Measurements from ENCODE around the gene FBLN2. TPM values are rescaled to one million over a fixed set of nuclear protein-coding genes. Genes with fewer than 3 reads are reported as not detected.

The FBLN2 gene
- total RNA-seq, 1 experiment from 2014 or later = 0.39 TPM

DNA sequence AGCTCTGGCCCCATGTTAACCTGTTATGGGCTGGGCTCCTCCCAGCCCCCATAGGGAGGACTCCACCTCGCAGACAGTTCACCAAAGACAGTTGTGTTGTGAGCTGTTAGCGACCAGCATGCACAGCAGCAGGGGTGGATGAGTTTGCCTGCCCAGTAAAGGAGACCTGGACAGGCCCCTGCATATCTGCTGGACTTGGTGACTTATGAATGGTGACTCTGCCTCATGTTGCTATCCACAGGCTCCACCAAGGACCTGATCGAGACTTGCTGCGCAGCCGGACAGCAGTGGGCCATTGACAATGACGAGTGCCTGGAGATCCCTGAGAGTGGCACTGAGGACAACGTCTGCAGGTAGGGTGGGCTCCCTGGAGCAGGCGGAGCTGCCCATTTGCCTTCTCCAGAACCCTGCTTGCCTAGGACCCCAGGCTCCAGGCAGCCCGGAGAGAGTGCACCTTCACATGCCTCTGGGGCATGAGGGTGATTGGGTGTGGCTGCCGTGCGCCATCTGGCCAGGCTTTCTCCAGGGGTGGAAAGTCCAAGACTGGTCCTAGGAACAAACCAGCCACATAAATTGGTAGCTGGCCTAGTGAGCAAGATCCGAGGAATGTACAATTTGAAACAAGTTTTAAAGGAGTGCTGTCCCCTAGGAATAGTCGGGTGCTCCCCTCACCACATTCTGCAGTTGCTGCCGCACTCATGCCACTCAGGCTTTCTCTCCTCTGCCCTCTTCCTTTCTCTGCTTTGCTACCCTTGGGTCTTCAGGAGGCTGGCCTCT is 59.1 kb downstream of the FBLN2 start:
- Histone ChIP-seq H3K9me3 (ENCODE audit: control insufficient read depth in 1 of 2, insufficient read depth in 1 of 2, low read depth in 1 of 2, low read length in 2 of 2) (no peaks in the 10 kb centered on the region), H3K4me3 (replicated peaks in 1 of 2; ENCODE audit: low read depth in 1 of 2, low read length in 2 of 2) (no peak overlapping the region), H4K20me1 (ENCODE audit: insufficient read depth) (no peaks in the 10 kb centered on the region), H3K27me3 (ENCODE audit: insufficient read depth, low read length) (no peaks in the 10 kb centered on the region), H2AFZ (ENCODE audit: low read depth, low read length, poor library complexity, severe bottlenecking) (no peak overlapping the region), H3K9ac (ENCODE audit: low read length) (no peak overlapping the region), H3K4me1 (ENCODE audit: control insufficient read depth in 1 of 2, insufficient read depth in 2 of 2, low read length in 2 of 2) (no peaks in the 10 kb centered on the region), H3K27ac (ENCODE audit: low read depth, low read length) (no peak overlapping the region), H3K9me2 (ENCODE audit: insufficient read depth) (no peaks in the 10 kb centered on the region), H3K79me2 (ENCODE audit: insufficient read depth, low read length) (no peaks in the 10 kb centered on the region), H3K4me2 (ENCODE audit: low read length) (no peak overlapping the region), H3K36me3 (ENCODE audit: control insufficient read depth in 1 of 2, insufficient read depth in 2 of 2, low read length in 2 of 2) (no peaks in the 10 kb centered on the region)
- TF ChIP-seq POLR2AphosphoS5 (IDR thresholded peaks at IDR 0.05; ENCODE audit: low read depth, low read length) = no peak
- TF ChIP-seq FOSL1 (IDR thresholded peaks at IDR 0.05; ENCODE audit: low read depth) = no peak
- no peak for TF ChIP-seq POLR2A (IDR thresholded peaks at IDR 0.05; ENCODE audit: borderline replicate concordance, extremely low read depth, insufficient read depth, insufficient read length)
- no peak for TF ChIP-seq RAD21 (IDR thresholded peaks at IDR 0.05; ENCODE audit: low read depth)
- TF ChIP-seq, protein P1, sequence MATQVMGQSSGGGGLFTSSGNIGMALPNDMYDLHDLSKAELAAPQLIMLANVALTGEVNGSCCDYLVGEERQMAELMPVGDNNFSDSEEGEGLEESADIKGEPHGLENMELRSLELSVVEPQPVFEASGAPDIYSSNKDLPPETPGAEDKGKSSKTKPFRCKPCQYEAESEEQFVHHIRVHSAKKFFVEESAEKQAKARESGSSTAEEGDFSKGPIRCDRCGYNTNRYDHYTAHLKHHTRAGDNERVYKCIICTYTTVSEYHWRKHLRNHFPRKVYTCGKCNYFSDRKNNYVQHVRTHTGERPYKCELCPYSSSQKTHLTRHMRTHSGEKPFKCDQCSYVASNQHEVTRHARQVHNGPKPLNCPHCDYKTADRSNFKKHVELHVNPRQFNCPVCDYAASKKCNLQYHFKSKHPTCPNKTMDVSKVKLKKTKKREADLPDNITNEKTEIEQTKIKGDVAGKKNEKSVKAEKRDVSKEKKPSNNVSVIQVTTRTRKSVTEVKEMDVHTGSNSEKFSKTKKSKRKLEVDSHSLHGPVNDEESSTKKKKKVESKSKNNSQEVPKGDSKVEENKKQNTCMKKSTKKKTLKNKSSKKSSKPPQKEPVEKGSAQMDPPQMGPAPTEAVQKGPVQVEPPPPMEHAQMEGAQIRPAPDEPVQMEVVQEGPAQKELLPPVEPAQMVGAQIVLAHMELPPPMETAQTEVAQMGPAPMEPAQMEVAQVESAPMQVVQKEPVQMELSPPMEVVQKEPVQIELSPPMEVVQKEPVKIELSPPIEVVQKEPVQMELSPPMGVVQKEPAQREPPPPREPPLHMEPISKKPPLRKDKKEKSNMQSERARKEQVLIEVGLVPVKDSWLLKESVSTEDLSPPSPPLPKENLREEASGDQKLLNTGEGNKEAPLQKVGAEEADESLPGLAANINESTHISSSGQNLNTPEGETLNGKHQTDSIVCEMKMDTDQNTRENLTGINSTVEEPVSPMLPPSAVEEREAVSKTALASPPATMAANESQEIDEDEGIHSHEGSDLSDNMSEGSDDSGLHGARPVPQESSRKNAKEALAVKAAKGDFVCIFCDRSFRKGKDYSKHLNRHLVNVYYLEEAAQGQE (IDR thresholded peaks at IDR 0.05; ENCODE audit: low read depth) = no peak
- no peak for TF ChIP-seq SRF (IDR thresholded peaks at IDR 0.05; ENCODE audit: low read depth)
- no peak for TF ChIP-seq TCF7L2 (IDR thresholded peaks at IDR 0.05; ENCODE audit: borderline replicate concordance, extremely low read depth, insufficient read depth, insufficient read length)
- TF ChIP-seq, protein P2, sequence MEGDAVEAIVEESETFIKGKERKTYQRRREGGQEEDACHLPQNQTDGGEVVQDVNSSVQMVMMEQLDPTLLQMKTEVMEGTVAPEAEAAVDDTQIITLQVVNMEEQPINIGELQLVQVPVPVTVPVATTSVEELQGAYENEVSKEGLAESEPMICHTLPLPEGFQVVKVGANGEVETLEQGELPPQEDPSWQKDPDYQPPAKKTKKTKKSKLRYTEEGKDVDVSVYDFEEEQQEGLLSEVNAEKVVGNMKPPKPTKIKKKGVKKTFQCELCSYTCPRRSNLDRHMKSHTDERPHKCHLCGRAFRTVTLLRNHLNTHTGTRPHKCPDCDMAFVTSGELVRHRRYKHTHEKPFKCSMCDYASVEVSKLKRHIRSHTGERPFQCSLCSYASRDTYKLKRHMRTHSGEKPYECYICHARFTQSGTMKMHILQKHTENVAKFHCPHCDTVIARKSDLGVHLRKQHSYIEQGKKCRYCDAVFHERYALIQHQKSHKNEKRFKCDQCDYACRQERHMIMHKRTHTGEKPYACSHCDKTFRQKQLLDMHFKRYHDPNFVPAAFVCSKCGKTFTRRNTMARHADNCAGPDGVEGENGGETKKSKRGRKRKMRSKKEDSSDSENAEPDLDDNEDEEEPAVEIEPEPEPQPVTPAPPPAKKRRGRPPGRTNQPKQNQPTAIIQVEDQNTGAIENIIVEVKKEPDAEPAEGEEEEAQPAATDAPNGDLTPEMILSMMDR (IDR thresholded peaks at IDR 0.05 in 2 of 3, conservative IDR thresholded peaks at IDR 0.05 in 1 of 3; ENCODE audit: borderline replicate concordance in 1 of 3, insufficient read depth in 1 of 3, low read depth in 2 of 3, low read length in 2 of 3) = no peak
- TF ChIP-seq, protein P3, sequence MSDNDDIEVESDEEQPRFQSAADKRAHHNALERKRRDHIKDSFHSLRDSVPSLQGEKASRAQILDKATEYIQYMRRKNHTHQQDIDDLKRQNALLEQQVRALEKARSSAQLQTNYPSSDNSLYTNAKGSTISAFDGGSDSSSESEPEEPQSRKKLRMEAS (IDR thresholded peaks at IDR 0.05) = no peak
- no peak for TF ChIP-seq EGR1 (IDR thresholded peaks at IDR 0.05; ENCODE audit: low read depth)
- TF ChIP-seq, protein P4, sequence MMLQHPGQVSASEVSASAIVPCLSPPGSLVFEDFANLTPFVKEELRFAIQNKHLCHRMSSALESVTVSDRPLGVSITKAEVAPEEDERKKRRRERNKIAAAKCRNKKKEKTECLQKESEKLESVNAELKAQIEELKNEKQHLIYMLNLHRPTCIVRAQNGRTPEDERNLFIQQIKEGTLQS (IDR thresholded peaks at IDR 0.05) = no peak
- TF ChIP-seq SIN3A (IDR thresholded peaks at IDR 0.05; ENCODE audit: low read depth) = no peak
- no peak for TF ChIP-seq ELF1 (IDR thresholded peaks at IDR 0.05; ENCODE audit: borderline replicate concordance, low read depth)
- TF ChIP-seq YY1 (IDR thresholded peaks at IDR 0.05; ENCODE audit: extremely low read depth, insufficient replicate concordance, low read depth, low read length) = no peak
- no peak for TF ChIP-seq CBX3 (IDR thresholded peaks at IDR 0.05; ENCODE audit: low read depth)
- TF ChIP-seq ZFX (IDR thresholded peaks at IDR 0.05) = no peak
- TF ChIP-seq, protein P5, sequence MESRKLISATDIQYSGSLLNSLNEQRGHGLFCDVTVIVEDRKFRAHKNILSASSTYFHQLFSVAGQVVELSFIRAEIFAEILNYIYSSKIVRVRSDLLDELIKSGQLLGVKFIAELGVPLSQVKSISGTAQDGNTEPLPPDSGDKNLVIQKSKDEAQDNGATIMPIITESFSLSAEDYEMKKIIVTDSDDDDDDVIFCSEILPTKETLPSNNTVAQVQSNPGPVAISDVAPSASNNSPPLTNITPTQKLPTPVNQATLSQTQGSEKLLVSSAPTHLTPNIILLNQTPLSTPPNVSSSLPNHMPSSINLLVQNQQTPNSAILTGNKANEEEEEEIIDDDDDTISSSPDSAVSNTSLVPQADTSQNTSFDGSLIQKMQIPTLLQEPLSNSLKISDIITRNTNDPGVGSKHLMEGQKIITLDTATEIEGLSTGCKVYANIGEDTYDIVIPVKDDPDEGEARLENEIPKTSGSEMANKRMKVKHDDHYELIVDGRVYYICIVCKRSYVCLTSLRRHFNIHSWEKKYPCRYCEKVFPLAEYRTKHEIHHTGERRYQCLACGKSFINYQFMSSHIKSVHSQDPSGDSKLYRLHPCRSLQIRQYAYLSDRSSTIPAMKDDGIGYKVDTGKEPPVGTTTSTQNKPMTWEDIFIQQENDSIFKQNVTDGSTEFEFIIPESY (IDR thresholded peaks at IDR 0.05; ENCODE audit: extremely low read depth, insufficient replicate concordance, low read length) = no peak
- no peak for TF ChIP-seq ZNF274 (IDR thresholded peaks at IDR 0.05; ENCODE audit: low read depth, low read length)
- no peak for TF ChIP-seq CEBPB (IDR thresholded peaks at IDR 0.05; ENCODE audit: low read depth)
- no peak for TF ChIP-seq SP1 (IDR thresholded peaks at IDR 0.05; ENCODE audit: low read depth)
- ATAC-seq (no peak), DNase-seq (ENCODE audit: low read depth, low spot score) (no peak)
- CTCF ChIA-PET = no interaction called here
- no TSS peak for BruUV-seq (replicated peaks)
- RAD21 ChIA-PET (ENCODE audit: low non-redundant PET in 1 of 2, low total read pairs in 2 of 2, uncharacterized antibody in 2 of 2, unreplicated experiment in 2 of 2) = no interaction called here
- POLR2A ChIA-PET = no interaction called here
- intact Hi-C loops (cut with micrococcal nuclease) = no loop called here

Measured in HCT116 (cell line).